Fibroblast of the aortic adventitia (primary cell): ENCODE measurements around the gene IKZF1. TPM values are rescaled to one million over a fixed set of nuclear protein-coding genes. Genes with fewer than 3 reads are reported as not detected.

Source experiments
- DNase-seq: peaks from one replicate; pipeline ENCODE4 v3.0.0-alpha.2; 2010; ENCODE audit warnings: low read depth
- H3K4me3 ChIP-seq: 2 replicates; pipeline ENCODE4 v1.5.1; 2011; ENCODE audit warnings: low read depth, mild to moderate bottlenecking, control low read depth, low read length, moderate library complexity
- total RNA-seq: library from RNA; depleted of rRNA; stranded (reverse); fragments of >200 nt; gene quantifications from 2 replicates; pipeline ENCODE4 v1.2.3, GENCODE V29; 2012; ENCODE audit warnings: low replicate concordance
- TF ChIP-seq, protein P1 (sequence below): IDR thresholded peaks from 2 replicates; pipeline ENCODE4 v1.5.1; 2011; ENCODE audit warnings: mild to moderate bottlenecking, low read length, control low read depth, inconsistent platforms; ENCODE audit not compliant: insufficient read depth

IKZF1 gene
- total RNA-seq, 1 donor = not detected

DNA sequence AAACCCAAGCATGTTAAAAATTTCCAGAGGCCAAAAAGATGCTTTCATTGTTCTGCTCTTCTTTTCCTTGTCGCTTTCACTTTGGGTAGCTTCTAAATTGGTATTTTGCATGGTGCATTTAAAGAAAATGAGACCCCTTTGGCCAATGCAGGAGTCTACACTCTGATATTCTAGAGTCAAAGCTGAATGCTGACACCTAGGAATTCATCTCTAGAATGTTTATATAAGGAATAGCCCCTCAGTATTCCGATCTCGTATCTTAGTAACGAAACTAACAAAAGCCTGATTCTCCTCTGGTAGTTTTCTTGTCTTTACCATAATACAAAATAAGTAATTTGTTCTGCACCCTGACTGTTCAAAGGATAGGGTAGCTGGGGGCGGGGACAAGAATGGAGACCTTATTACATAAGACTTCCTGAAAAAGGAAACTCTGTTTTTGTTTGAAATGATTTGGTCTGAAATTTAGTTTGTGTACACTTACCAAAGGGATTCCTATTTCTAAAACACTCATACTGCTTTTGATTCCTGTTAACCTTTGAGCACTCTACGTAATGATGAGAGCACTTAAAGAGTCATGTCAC is 17.1 kb downstream of the IKZF1 start:
- TF ChIP-seq, protein P1, sequence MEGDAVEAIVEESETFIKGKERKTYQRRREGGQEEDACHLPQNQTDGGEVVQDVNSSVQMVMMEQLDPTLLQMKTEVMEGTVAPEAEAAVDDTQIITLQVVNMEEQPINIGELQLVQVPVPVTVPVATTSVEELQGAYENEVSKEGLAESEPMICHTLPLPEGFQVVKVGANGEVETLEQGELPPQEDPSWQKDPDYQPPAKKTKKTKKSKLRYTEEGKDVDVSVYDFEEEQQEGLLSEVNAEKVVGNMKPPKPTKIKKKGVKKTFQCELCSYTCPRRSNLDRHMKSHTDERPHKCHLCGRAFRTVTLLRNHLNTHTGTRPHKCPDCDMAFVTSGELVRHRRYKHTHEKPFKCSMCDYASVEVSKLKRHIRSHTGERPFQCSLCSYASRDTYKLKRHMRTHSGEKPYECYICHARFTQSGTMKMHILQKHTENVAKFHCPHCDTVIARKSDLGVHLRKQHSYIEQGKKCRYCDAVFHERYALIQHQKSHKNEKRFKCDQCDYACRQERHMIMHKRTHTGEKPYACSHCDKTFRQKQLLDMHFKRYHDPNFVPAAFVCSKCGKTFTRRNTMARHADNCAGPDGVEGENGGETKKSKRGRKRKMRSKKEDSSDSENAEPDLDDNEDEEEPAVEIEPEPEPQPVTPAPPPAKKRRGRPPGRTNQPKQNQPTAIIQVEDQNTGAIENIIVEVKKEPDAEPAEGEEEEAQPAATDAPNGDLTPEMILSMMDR = no peak
- DNase-seq = no peak
- no peak overlapping the region for H3K4me3 ChIP-seq

DNA sequence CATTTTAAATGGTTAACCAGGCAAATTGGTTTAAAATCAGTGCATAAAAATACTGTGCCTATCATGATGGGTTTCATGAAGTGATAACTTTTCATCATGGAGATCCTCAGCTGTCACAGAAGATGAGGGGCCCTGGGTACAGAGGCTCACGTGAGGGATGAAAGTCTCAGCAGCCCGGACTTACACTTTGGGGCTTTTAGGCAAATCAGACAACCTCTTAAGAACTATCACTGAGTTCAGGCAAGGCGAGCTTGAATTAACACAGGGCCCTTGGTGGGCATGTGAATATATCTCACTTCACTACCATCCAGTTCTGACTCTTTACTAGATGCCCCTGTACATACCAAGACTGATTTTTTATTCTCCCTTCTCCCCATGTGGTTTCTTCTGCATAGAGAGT is 19.6 kb downstream of the IKZF1 start:
- TF ChIP-seq, protein P1 = no peak
- no peak for DNase-seq
- H3K4me3 ChIP-seq = no peak overlapping the region

DNA sequence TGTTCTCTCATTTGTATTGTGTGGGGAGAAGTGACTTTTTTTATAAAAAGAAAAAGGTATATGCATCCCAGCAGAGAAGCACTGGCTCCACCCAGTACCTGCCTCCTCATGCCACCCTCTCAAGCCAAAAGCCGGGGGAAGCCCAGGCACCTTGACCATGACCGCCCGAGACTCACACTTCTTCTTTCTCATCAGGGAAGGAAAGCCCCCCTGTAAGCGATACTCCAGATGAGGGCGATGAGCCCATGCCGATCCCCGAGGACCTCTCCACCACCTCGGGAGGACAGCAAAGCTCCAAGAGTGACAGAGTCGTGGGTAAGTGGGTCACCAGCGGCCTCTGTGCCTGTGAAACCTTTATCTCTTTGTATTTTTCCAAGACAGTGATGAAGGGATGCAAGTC is 22.9 kb downstream of the IKZF1 start:
- DNase-seq = no peak
- TF ChIP-seq, protein P1 = no peak
- H3K4me3 ChIP-seq = no peak overlapping the region

DNA sequence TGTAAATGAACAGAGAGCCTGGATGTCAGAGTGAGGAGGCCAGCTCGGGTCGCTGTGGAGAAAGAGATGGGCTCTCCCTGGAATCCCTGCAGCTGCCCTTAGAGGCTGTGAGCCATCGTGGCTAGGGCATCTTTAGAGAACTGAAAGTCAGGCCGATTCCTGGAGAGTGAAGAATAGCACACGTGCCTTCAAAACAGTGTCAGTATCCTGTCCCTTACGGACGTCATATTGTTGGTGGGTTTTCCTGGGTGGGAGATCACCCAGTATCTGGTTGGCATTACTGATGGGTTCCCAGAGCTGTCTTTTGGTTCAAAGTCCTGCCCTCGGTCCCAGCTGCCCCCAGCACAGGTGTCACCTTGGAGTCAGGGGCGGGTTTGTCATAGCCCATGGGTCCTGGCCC is 25.3 kb downstream of the IKZF1 start:
- TF ChIP-seq, protein P1 = no peak
- DNase-seq = no peak
- no peak overlapping the region for H3K4me3 ChIP-seq

DNA sequence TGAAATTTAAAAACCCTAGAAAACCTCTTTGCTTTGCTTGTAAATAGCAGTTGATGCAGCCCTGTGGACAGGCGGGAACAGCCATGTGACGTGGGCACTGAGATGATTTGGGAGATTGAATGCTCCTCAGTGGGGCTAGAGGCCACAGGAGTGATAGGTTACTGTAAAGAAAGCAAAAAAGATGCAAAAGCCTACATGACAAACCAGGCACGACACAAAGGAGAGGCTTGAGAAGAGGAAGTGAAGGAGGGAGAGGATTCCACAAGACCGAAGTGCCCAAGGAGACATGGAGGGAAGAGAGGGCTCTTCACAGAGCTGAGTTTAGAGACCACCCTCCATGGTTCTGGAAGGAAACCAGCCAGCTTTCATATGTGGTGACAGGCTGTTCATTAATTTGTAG is 25.7 kb downstream of the IKZF1 start:
- no peak for DNase-seq
- H3K4me3 ChIP-seq = no peak overlapping the region
- TF ChIP-seq, protein P1 = no peak

DNA sequence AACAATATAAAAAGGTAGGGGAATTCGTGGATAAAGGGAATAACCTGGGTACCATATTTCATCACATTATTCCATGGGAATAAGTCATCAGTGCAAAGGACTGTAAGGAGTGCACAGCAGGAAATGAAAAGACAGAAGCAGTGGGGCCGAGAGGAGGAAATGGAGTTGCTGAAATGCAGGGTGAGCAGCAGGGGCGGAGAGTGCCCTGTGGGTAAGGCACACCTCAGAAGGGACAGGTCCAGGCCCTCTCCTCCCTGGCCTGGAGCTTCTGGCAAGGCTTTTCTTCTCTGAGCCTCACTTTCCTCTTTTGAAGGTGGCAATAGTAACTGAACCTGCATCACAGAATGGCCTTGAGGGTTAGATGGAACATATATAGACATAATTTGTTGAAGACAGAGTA is 26.2 kb downstream of the IKZF1 start:
- H3K4me3 ChIP-seq = no peak overlapping the region
- TF ChIP-seq, protein P1 = no peak
- no peak for DNase-seq

DNA sequence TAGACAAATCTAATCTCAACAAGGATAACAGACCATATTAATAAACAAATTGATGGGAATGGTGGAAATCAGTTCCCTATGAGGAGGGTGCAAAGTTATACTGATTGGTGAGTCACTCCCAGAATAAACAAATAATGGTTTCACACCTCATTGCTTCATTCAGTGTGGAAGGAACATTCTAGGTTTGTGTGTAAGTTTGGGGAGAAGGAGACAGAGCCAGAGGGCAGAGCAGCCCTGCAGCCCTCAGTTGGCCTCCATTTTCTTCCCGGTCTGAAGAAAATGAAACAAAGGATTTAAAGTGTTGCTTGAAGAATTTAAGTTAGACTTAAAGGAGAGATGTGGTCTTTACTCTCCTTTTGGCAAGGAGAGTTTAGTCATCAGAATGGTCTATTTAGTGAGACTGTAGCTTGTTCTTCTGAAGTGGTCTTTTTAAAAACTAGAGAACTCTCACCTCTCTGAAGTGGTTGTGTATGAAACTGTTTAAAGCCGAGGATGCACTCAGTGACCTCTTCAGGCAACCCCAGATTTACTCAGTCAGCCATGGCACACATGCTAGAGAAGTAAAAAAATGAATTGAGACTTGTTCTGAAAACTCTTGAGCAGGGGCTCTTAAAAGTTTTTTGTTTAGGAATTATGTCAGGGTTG is 27.2 kb downstream of the IKZF1 start:
- TF ChIP-seq, protein P1 = no peak
- H3K4me3 ChIP-seq = no peak overlapping the region
- DNase-seq = no peak
